NB4 (cell line): Measurements from ENCODE around the gene ZNF630.

ENCODE experiments used
- MYC ChIP-seq: IDR thresholded peaks from 2 replicates; pipeline ENCODE4 v1.6.1; 2011; ENCODE audit warnings: low read depth, low read length
- POLR2A ChIP-seq: IDR thresholded peaks from 2 replicates; pipeline ENCODE4 v1.6.1; 2011; ENCODE audit warnings: mild to moderate bottlenecking; ENCODE audit not compliant: insufficient read length; ENCODE audit errors: extremely low read depth

- TF ChIP-seq POLR2A (no peak), MYC (no peak)
These were observed 45.9 kb downstream of the ZNF630 start for GRCh38 chrX:48025561-48025960.
